DND-41 (cell line): Measurements from ENCODE around the gene ZNF521.

Experiments used
- ATAC-seq: fragments of 200-7000 bp; cut with Tn5 transposase; 3 replicates; pipeline ENCODE4 v1.9.1; 2021; ENCODE audit warnings: low read depth; ENCODE audit not compliant: insufficient read depth
- DNase-seq: peaks from one replicate; pipeline ENCODE4 v3.0.0-alpha.2; 2020
- H2AFZ ChIP-seq: 2 replicates; pipeline ENCODE4 v1.6.0; 2012; ENCODE audit warnings: low read depth, low read length
- H3K27ac ChIP-seq: 2 replicates; pipeline ENCODE4 v1.5.1; 2012; ENCODE audit warnings: low read length, inconsistent platforms
- H3K27me3 ChIP-seq: fragments of 200-600 bp; sonication (generic); 2 replicates; pipeline ENCODE4 v1.6.0; 2012; ENCODE audit warnings: low read length, mild to moderate bottlenecking, inconsistent platforms; ENCODE audit not compliant: insufficient read depth, poor library complexity
- H3K36me3 ChIP-seq: 2 replicates; pipeline ENCODE4 v1.5.1; 2012; ENCODE audit warnings: low read length, inconsistent platforms; ENCODE audit not compliant: insufficient read depth
- H3K4me1 ChIP-seq: 2 replicates; pipeline ENCODE4 v1.5.1; 2012; ENCODE audit warnings: mild to moderate bottlenecking, low read length; ENCODE audit not compliant: insufficient read depth
- H3K4me2 ChIP-seq: 2 replicates; pipeline ENCODE4 v1.6.0; 2012; ENCODE audit warnings: mild to moderate bottlenecking, moderate library complexity, low read length, inconsistent platforms; ENCODE audit not compliant: insufficient read depth
- H3K4me3 ChIP-seq, 2 experiments: fragments of 200-600 bp in 1 of 2; shearing (Covaris generic) in 1 of 2; 2 replicates each; pipeline ENCODE4 v1.5.1; 2012 to 2016; ENCODE audit warnings: inconsistent platforms in 2 of 2, low read length in 2 of 2, mild to moderate bottlenecking in 2 of 2, low read depth in 1 of 2, moderate library complexity in 1 of 2
- H3K79me2 ChIP-seq: 2 replicates; pipeline ENCODE4 v1.6.0; 2012; ENCODE audit warnings: low read length, inconsistent platforms; ENCODE audit not compliant: insufficient read depth
- H3K9ac ChIP-seq: 2 replicates; pipeline ENCODE4 v1.6.0; 2012; ENCODE audit warnings: low read depth, mild to moderate bottlenecking, inconsistent platforms, low read length, moderate library complexity
- H3K9me3 ChIP-seq: 2 replicates; pipeline ENCODE4 v1.5.1; 2012; ENCODE audit warnings: low read length, moderate library complexity, mild to moderate bottlenecking, inconsistent platforms; ENCODE audit not compliant: insufficient read depth, severe bottlenecking
- H4K20me1 ChIP-seq: 2 replicates; pipeline ENCODE4 v1.6.0; 2012; ENCODE audit warnings: low read length; ENCODE audit not compliant: insufficient read depth
- EZH2 ChIP-seq: IDR thresholded peaks from 3 replicates; pipeline ENCODE4 v1.6.1; 2012; ENCODE audit warnings: borderline replicate concordance, low read depth, mild to moderate bottlenecking, moderate library complexity, low read length, inconsistent platforms; ENCODE audit not compliant: severe bottlenecking
- TF ChIP-seq, protein P1 (sequence below): IDR thresholded peaks from 2 replicates; pipeline ENCODE4 v1.5.1; 2012; ENCODE audit warnings: borderline replicate concordance, low read length, moderate library complexity, mild to moderate bottlenecking; ENCODE audit not compliant: poor library complexity, severe bottlenecking; ENCODE audit errors: extremely low read depth

Gene ZNF521

DNA sequence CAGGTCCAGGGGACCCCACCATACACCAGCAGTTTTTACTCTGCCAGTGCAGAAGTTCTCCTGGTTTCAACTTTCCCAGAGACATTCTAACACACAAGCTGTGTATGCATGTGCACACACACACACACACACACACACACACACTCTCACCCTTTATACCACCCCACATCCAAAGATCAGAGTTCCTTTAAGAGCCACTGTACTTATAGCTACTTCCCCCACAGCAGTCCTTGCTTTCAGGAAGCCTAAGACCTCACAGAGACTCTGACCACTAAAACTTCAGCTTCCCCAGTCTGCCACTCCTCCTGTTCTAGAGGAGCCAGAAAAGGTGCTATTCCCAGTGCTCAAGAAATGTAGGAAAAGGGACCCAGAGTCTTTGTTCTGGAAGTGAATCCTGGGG is 107.8 kb downstream of the ZNF521 start:
- Histone ChIP-seq H4K20me1 (no peaks in the 10 kb centered on the region), H3K27ac (no peak overlapping the region), H3K4me3 (no peak overlapping the region), H2AFZ (no peak overlapping the region), H3K4me1 (peaks cover 8% of the 10 kb centered on the region; the same call in 1 of the 2 replicates), H3K79me2 (no peaks in the 10 kb centered on the region), H3K4me2 (no peak overlapping the region), H3K9me3 (no peaks in the 10 kb centered on the region), H3K36me3 (no peaks in the 10 kb centered on the region), H3K27me3 (no peaks in the 10 kb centered on the region), H3K9ac (no peak overlapping the region)
- TF ChIP-seq EZH2: no peak
- TF ChIP-seq, protein P1, sequence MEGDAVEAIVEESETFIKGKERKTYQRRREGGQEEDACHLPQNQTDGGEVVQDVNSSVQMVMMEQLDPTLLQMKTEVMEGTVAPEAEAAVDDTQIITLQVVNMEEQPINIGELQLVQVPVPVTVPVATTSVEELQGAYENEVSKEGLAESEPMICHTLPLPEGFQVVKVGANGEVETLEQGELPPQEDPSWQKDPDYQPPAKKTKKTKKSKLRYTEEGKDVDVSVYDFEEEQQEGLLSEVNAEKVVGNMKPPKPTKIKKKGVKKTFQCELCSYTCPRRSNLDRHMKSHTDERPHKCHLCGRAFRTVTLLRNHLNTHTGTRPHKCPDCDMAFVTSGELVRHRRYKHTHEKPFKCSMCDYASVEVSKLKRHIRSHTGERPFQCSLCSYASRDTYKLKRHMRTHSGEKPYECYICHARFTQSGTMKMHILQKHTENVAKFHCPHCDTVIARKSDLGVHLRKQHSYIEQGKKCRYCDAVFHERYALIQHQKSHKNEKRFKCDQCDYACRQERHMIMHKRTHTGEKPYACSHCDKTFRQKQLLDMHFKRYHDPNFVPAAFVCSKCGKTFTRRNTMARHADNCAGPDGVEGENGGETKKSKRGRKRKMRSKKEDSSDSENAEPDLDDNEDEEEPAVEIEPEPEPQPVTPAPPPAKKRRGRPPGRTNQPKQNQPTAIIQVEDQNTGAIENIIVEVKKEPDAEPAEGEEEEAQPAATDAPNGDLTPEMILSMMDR: no peak
- DNase-seq (no peak), ATAC-seq (no peak)

DNA sequence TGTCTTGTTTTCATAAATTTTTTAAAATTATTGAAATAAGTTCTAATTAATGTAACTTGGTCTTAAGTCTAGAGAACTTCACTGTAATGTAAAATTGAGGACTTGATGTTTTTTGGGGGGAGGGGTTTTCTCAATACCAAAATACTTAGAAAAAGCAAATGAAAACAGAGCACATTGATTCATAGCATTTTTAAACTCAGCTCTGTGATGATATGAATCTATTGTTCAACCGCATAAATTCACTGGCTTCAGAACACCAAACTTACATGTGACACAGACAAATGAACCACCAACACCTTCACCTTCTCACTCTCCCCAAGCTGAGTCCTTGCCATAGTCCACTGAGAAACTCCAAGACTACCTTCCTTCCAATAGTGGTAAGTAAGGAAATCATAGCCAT is 108.2 kb downstream of the ZNF521 start:
- H3K9ac ChIP-seq: no peak overlapping the region
- no peak overlapping the region for H3K4me2 ChIP-seq
- peaks cover 8% of the 10 kb centered on the region; the same call in 1 of the 2 replicates for H3K4me1 ChIP-seq
- H3K9me3 ChIP-seq: no peaks in the 10 kb centered on the region
- no peak for ATAC-seq
- H2AFZ ChIP-seq: no peak overlapping the region
- H3K4me3 ChIP-seq: no peak overlapping the region
- no peak for DNase-seq
- TF ChIP-seq, protein P1: no peak
- no peak for TF ChIP-seq EZH2
- H3K27ac ChIP-seq: no peak overlapping the region
- H3K79me2 ChIP-seq: no peaks in the 10 kb centered on the region
- H3K36me3 ChIP-seq: no peaks in the 10 kb centered on the region
- H4K20me1 ChIP-seq: no peaks in the 10 kb centered on the region
- peaks cover under 1% of the 10 kb centered on the region for H3K27me3 ChIP-seq

- Histone ChIP-seq H3K9ac (no peak overlapping the region), H2AFZ (no peak overlapping the region), H3K9me3 (no peaks in the 10 kb centered on the region), H3K4me1 (peaks cover 8% of the 10 kb centered on the region; the same call in 1 of the 2 replicates), H3K27ac (no peak overlapping the region), H3K4me3 (no peak overlapping the region), H3K36me3 (no peaks in the 10 kb centered on the region), H3K4me2 (no peak overlapping the region), H4K20me1 (no peaks in the 10 kb centered on the region), H3K79me2 (no peaks in the 10 kb centered on the region), H3K27me3 (peaks cover 6% of the 10 kb centered on the region)
- TF ChIP-seq, protein P1: no peak
- no peak for TF ChIP-seq EZH2
- DNase-seq (no peak), ATAC-seq (no peak)
Measured at GRCh38 chr18:25243257-25243656, 108.7 kb downstream of the ZNF521 start.

DNA sequence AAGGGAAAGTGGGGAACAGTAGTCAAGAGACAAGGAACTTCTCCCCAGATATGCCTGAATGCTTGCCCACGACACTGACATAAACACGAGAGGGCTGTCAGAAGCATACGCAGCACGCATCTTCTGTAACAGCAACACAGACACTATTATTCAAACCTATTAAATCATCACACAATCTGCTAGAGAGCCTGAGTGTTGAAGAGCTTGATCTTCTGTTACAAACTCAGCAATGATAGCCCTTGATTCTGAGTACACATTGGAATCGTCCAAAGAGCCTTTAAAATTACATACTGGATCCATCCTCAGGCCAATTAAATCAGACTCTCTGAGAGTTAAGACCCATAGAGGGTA is 111.6 kb downstream of the ZNF521 start:
- no peaks in the 10 kb centered on the region for H4K20me1 ChIP-seq
- no peak overlapping the region for H3K9ac ChIP-seq
- no peak for TF ChIP-seq EZH2
- TF ChIP-seq, protein P1: no peak
- no peak overlapping the region for H3K4me3 ChIP-seq
- ATAC-seq (no peak), DNase-seq (no peak)
- no peak overlapping the region for H2AFZ ChIP-seq
- no peak overlapping the region for H3K27ac ChIP-seq
- no peaks in the 10 kb centered on the region for H3K9me3 ChIP-seq
- H3K4me1 ChIP-seq: peaks cover 8% of the 10 kb centered on the region; the same call in 1 of the 2 replicates
- H3K79me2 ChIP-seq: no peaks in the 10 kb centered on the region
- peaks cover 6% of the 10 kb centered on the region for H3K27me3 ChIP-seq
- no peaks in the 10 kb centered on the region for H3K36me3 ChIP-seq
- no peak overlapping the region for H3K4me2 ChIP-seq
